ENCODE data around the gene PPOX. TPM values are rescaled to one million over a fixed set of nuclear protein-coding genes. Genes with fewer than 3 reads are reported as not detected.

The PPOX gene
- total RNA-seq, 2 donors from 2014 or later, result 46.4 to 47.2 TPM

DNA sequence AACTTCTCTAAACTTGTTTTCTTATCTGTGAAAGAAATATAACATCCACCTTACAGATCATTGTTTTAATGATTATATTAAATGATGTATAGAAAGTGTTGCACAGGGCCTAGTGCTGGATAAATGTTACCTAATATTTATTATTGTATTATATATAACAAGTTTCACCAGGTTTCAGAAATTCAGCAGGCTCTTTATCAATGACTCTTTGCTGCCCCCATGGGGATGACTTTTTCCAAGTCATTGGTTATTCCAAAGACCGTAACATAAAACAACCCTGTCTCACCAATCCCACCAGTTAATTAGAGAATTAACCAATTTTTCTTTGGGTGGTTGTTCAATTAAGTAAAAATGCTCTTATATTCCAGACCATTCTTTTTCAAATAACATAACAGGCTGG lies 26.5 kb upstream of the PPOX start:
- Mint-ChIP-seq H3K9me3 (no peaks in the 10 kb centered on the region), H3K36me3 (ENCODE audit: low read depth) (peaks cover 4% of the 10 kb centered on the region), H3K27ac (no peak overlapping the region), H3K4me3 (no peak overlapping the region), H3K27me3 (ENCODE audit: insufficient read depth) (no peaks in the 10 kb centered on the region), H3K4me1 (no peaks in the 10 kb centered on the region)
- TF ChIP-seq, protein P1, sequence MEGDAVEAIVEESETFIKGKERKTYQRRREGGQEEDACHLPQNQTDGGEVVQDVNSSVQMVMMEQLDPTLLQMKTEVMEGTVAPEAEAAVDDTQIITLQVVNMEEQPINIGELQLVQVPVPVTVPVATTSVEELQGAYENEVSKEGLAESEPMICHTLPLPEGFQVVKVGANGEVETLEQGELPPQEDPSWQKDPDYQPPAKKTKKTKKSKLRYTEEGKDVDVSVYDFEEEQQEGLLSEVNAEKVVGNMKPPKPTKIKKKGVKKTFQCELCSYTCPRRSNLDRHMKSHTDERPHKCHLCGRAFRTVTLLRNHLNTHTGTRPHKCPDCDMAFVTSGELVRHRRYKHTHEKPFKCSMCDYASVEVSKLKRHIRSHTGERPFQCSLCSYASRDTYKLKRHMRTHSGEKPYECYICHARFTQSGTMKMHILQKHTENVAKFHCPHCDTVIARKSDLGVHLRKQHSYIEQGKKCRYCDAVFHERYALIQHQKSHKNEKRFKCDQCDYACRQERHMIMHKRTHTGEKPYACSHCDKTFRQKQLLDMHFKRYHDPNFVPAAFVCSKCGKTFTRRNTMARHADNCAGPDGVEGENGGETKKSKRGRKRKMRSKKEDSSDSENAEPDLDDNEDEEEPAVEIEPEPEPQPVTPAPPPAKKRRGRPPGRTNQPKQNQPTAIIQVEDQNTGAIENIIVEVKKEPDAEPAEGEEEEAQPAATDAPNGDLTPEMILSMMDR (conservative IDR thresholded peaks at IDR 0.05), result peak; percentile 81
- H3K9ac ChIP-seq (ENCODE audit: extremely low read depth, low read length, poor library complexity, severe bottlenecking), result no peak overlapping the region
- H3K4me1 ChIP-seq (ENCODE audit: control insufficient read depth, insufficient read depth, low read length), result no peaks in the 10 kb centered on the region
- no peaks in the 10 kb centered on the region for H3K9me3 ChIP-seq (ENCODE audit: control insufficient read depth, low read length)
- H3K4me3 ChIP-seq (ENCODE audit: low read length), result no peak overlapping the region
- DNase-seq, result peak; percentile 74
- 100% methylated on average over 1 of the region's 1 CpG; no CpG with 5 or more reads in 1 of the 2 experiments for WGBS, 2 experiments (ENCODE audit: insufficient coverage in 1 of 2, insufficient read length in 1 of 2)
- H3K27me3 ChIP-seq (ENCODE audit: control insufficient read depth, insufficient read depth, low read length, poor library complexity, severe bottlenecking), result no peaks in the 10 kb centered on the region
- H3K36me3 ChIP-seq (ENCODE audit: control insufficient read depth, insufficient read depth, low read length), result no peaks in the 10 kb centered on the region
- no peak overlapping the region for H3K27ac ChIP-seq (ENCODE audit: low read depth, low read length)

DNA sequence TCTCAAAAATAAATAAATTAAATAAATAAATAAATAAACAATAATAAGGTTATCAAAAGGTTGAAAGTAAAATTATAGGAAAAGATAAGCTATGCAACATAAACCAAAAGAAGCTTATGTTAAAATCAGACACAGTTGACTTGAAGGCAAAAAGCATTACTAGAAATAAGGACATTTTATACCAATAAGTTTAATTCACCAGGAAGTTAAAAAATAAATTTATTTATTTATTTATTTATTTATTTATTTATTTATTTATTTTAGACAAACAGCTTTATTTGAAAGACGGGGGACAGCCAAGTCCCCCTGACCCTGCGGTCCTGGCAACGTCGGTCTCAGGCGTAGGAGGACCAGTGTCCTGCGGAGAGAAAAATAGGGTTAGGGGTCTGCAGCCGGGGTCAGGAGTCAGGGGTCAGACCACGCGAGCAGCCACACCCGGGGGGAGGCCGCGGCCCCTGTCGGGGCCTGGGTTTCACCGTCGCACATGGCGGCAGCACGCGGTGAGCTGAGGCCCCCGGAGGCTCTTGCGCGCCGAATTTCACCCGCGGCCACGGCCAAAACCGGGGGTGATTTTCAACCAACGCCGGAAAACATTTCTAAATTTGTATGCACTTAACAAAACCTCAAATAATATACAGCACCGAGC lies 25.3 kb upstream of the PPOX start:
- DNase-seq, result no peak
- Mint-ChIP-seq H3K36me3 (ENCODE audit: low read depth) (no peaks in the 10 kb centered on the region), H3K27me3 (ENCODE audit: insufficient read depth) (no peaks in the 10 kb centered on the region), H3K4me1 (no peaks in the 10 kb centered on the region), H3K9me3 (no peaks in the 10 kb centered on the region), H3K27ac (no peak overlapping the region), H3K4me3 (no peak overlapping the region)
- no peak overlapping the region for H3K27ac ChIP-seq (ENCODE audit: low read depth, low read length)
- no peaks in the 10 kb centered on the region for H3K36me3 ChIP-seq (ENCODE audit: control insufficient read depth, insufficient read depth, low read length)
- no peak overlapping the region for H3K9ac ChIP-seq (ENCODE audit: extremely low read depth, low read length, poor library complexity, severe bottlenecking)
- 96 to 100% methylated on average over 18 to 29 of the region's 29 CpGs for WGBS, 2 experiments (ENCODE audit: insufficient coverage in 1 of 2, insufficient read length in 1 of 2)
- TF ChIP-seq, protein P1 (conservative IDR thresholded peaks at IDR 0.05), result no peak
- no peaks in the 10 kb centered on the region for H3K27me3 ChIP-seq (ENCODE audit: control insufficient read depth, insufficient read depth, low read length, poor library complexity, severe bottlenecking)
- no peak overlapping the region for H3K4me3 ChIP-seq (ENCODE audit: low read length)
- no peaks in the 10 kb centered on the region for H3K4me1 ChIP-seq (ENCODE audit: control insufficient read depth, insufficient read depth, low read length)
- H3K9me3 ChIP-seq (ENCODE audit: control insufficient read depth, low read length), result no peaks in the 10 kb centered on the region

DNA sequence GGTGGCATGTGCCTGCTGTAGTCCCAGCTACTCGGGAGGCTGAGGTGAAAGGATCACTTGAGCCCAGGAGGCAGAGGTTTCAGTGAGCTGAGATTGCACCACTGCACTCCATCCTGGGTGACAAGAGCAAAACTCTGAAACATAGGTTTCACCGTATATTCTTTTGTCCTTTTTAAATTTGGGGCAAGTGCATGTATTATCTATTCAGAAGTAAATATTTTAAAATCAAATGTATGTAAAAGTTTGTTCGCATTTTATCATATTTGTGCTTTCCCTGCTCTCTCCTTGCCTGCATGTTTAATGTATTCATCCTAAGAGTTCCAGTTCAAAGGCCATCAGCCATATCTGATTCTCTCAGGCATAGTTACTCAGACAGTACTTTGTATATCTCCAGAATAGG lies 20.4 kb upstream of the PPOX start:
- Histone ChIP-seq H3K4me3 (ENCODE audit: low read length) (no peak overlapping the region), H3K27me3 (ENCODE audit: control insufficient read depth, insufficient read depth, low read length, poor library complexity, severe bottlenecking) (no peaks in the 10 kb centered on the region), H3K9me3 (ENCODE audit: control insufficient read depth, low read length) (no peaks in the 10 kb centered on the region), H3K9ac (ENCODE audit: extremely low read depth, low read length, poor library complexity, severe bottlenecking) (no peak overlapping the region), H3K36me3 (ENCODE audit: control insufficient read depth, insufficient read depth, low read length) (no peaks in the 10 kb centered on the region), H3K27ac (ENCODE audit: low read depth, low read length) (no peak overlapping the region), H3K4me1 (ENCODE audit: control insufficient read depth, insufficient read depth, low read length) (no peaks in the 10 kb centered on the region)
- H3K4me1 Mint-ChIP-seq, result no peaks in the 10 kb centered on the region
- whole genome bisulfite sequencing, 2 experiments (ENCODE audit: insufficient coverage in 1 of 2, insufficient read length in 1 of 2), result 91 to 100% methylated on average over 1 to 3 of the region's 3 CpGs
- no peak overlapping the region for H3K4me3 Mint-ChIP-seq
- no peak for DNase-seq
- H3K9me3 Mint-ChIP-seq, result no peaks in the 10 kb centered on the region
- TF ChIP-seq, protein P1 (conservative IDR thresholded peaks at IDR 0.05), result no peak
- no peak overlapping the region for H3K27ac Mint-ChIP-seq
- no peaks in the 10 kb centered on the region for H3K27me3 Mint-ChIP-seq (ENCODE audit: insufficient read depth)
- H3K36me3 Mint-ChIP-seq (ENCODE audit: low read depth), result no peaks in the 10 kb centered on the region

Measured in endodermal cell (in vitro differentiated cells).